Activated T-helper 2 cell treated with anti-CD3 and anti-CD28 coated beads, Interferon-gamma antibody, Interleukin-2, Interleukin-4, amounts not matched to agents 10 μg/mL and 5 μg/mL and 100 μg/mL, durations not matched to agents 14 hours and 24 hours and 36 hours (primary cell): ENCODE results near the gene NPPB. TPM values are rescaled to one million over a fixed set of nuclear protein-coding genes. Genes with fewer than 3 reads are reported as not detected.

Experiments used
- DNase-seq: peaks from one replicate; pipeline ENCODE4 v3.0.0; 2021; ENCODE audit warnings: low spot score
- H3K27ac Mint-ChIP-seq: one replicate; pipeline ENCODE4 v1.8.0; 2021; ENCODE audit warnings: mixed read lengths
- H3K27me3 Mint-ChIP-seq: one replicate; pipeline ENCODE4 v1.8.0; 2021; ENCODE audit warnings: low read depth, mixed read lengths
- H3K36me3 Mint-ChIP-seq: one replicate; pipeline ENCODE4 v1.8.0; 2021; ENCODE audit warnings: low read depth, mixed read lengths
- H3K4me1 Mint-ChIP-seq: one replicate; pipeline ENCODE4 v1.8.0; 2021; ENCODE audit warnings: low read depth, mixed read lengths
- H3K4me3 Mint-ChIP-seq: one replicate; pipeline ENCODE4 v1.8.0; 2021; ENCODE audit warnings: low read depth, mild to moderate bottlenecking, moderate library complexity, mixed read lengths
- H3K9me3 Mint-ChIP-seq: one replicate; pipeline ENCODE4 v1.8.0; 2021; ENCODE audit warnings: mixed read lengths
- intact Hi-C: fragments of 100-400 bp; cut with micrococcal nuclease; formaldehyde crosslinking; loops from one replicate; pipeline ENCODE4 v1.15.1; 2023
- total RNA-seq: library from RNA; stranded (reverse); gene quantifications from 2 replicates; pipeline ENCODE4 v1.2.3, GENCODE V29; 2022

The NPPB gene
- total RNA-seq, 1 donor from 2014 or later = not detected

DNA sequence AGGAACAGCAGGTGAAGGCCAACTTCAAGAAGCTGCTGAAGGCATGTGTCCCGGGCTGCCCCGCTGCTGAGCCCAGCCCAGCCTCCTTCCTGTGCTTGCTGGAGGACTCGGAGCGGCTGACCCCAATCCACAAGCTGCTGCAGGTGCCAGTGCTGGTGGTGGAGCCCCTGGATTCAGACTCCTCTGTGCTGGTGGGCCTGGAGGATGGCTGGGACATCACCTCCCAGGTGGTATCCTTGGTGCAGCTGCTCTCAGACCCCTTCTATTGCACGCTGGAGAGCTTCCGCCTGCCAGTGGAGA, 20.1 kb upstream of the NPPB start:
- H3K27ac Mint-ChIP-seq = no peak overlapping the region
- no peaks in the 10 kb centered on the region for H3K27me3 Mint-ChIP-seq
- H3K36me3 Mint-ChIP-seq = no peaks in the 10 kb centered on the region
- intact Hi-C loops = no loop called here
- no peaks in the 10 kb centered on the region for H3K4me1 Mint-ChIP-seq
- DNase-seq = no peak
- H3K9me3 Mint-ChIP-seq = no peaks in the 10 kb centered on the region
- H3K4me3 Mint-ChIP-seq = no peak overlapping the region

DNA sequence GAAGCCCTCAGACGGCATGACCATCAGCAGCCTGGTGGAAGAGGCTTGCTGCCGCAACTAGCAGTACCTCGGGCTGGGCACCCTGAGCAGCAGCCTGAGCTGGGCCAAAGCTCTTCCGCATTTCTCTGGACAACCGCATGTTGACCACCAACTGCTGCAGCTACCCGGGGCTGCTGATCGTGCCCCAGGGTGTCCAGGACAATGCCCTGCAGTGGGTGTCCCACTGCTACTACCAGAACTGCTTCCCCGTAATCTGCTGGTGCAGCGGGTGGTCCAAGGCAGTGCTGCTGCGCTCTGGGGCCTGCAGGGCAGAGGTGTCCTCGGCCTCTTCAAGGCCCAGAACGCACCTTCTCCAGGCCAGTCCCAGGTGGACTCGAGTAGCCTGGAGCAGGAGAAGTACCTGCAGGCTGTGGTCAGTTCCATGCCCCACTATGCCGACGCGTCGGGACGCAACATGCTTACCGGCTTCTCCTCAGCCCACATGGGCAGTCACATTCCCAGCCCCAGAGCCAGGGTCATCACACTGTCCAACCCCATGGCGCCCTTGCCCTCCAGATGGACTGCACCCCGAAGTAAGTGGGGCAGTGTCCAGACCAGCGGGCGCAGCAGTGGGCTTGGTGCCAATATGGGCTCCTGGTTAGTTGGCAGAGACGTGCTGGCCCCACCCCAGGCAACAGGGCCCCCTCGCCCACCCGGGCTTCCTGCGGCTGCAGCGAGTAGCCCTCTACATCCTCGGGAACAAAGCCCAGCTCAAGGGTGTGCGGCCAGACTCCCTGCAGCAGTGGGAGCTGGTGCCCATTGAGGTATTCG, 19.5 kb upstream of the NPPB start:
- no peak for DNase-seq
- Mint-ChIP-seq H3K27me3 (no peaks in the 10 kb centered on the region), H3K27ac (no peak overlapping the region), H3K4me1 (no peaks in the 10 kb centered on the region), H3K9me3 (no peaks in the 10 kb centered on the region), H3K36me3 (no peaks in the 10 kb centered on the region), H3K4me3 (no peak overlapping the region)
- intact Hi-C loops = no loop called here

DNA sequence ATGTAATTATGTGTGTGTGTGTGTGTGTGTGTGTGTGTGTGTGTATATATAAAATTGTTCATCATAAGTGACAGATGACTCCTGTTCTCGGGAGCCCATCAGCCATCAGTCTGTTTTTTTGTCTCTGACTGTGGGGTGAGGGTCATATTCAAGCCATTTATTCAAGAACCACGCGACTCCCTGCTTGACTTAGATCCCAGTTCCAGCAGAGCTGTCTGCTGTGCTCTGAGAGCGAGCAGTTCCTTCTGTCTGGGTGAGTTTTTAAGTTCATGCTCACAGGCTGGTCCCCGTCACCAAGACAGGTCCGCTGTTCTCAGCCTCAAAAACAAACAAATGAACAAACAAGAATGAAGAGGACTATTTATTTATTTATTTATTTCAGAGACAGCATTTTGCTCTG, 18.3 kb upstream of the NPPB start:
- Mint-ChIP-seq H3K36me3 (no peaks in the 10 kb centered on the region), H3K27me3 (peaks cover 3% of the 10 kb centered on the region), H3K4me3 (no peak overlapping the region), H3K4me1 (no peaks in the 10 kb centered on the region), H3K27ac (no peak overlapping the region), H3K9me3 (no peaks in the 10 kb centered on the region)
- no peak for DNase-seq
- intact Hi-C loops = no loop called here

DNA sequence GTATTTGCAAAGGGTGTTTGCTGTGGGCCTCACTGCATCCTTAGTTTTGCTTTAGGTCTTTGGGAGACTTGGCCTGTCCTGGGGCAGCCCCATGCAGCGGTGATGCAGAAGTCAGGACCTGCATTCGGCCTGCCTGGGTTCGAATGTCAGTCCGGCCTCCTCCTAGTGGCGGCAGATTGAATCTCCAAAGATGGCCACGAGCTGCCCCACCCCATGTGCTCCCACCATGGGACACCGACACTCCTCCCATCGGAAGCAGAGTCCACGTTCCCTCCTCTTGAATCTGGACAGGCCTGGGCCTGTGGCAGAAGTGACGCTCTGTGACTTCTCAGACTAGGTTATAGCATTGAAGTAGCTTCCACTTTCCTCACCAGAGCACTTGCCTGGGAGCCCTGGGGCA, 16.3 kb upstream of the NPPB start:
- Mint-ChIP-seq H3K27me3 (peaks cover 6% of the 10 kb centered on the region), H3K4me1 (no peaks in the 10 kb centered on the region), H3K27ac (no peak overlapping the region), H3K36me3 (no peaks in the 10 kb centered on the region), H3K9me3 (no peaks in the 10 kb centered on the region), H3K4me3 (no peak overlapping the region)
- intact Hi-C loops = no loop called here
- DNase-seq = no peak

DNA sequence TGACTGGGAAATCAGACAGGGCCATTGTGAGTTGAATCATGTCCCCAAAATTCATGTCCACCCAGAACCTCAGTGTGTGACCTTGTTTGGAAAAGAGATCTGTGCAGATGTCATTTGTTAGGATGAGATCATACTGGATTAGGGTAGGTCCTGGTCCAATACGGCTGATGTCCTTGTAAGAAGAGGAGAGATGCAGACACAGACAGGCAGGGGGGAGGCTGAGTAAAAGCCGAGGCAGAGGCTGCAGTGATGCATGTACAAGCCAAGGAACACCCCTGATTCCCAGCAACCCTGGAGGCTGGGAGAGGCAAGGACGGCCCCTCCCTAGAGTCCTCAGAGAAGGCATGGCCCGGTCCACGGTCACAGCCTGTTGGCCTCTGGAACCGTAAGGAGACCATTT, 15.9 kb upstream of the NPPB start:
- no peaks in the 10 kb centered on the region for H3K9me3 Mint-ChIP-seq
- H3K36me3 Mint-ChIP-seq = no peaks in the 10 kb centered on the region
- H3K4me1 Mint-ChIP-seq = no peaks in the 10 kb centered on the region
- no peak overlapping the region for H3K4me3 Mint-ChIP-seq
- DNase-seq = no peak
- no peak overlapping the region for H3K27ac Mint-ChIP-seq
- H3K27me3 Mint-ChIP-seq = peaks cover 6% of the 10 kb centered on the region
- intact Hi-C loops = no loop called here

DNA sequence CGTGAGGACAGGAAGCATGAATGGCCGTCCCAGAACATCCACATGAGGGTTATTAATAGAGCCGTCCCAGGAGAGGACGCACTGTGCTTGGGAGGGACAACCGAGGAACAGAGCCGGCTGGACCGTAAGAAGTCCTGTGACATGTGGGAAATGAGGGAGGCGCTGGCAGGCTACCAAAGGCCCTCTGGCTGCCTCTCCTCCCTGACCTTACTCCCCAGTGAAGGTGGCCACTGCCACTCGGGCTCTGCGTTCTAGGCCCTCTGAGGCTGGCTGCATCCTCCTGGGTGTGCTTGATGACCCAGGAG, 15.5 kb upstream of the NPPB start:
- intact Hi-C loops = no loop called here
- H3K27me3 Mint-ChIP-seq = peaks cover 8% of the 10 kb centered on the region

DNA sequence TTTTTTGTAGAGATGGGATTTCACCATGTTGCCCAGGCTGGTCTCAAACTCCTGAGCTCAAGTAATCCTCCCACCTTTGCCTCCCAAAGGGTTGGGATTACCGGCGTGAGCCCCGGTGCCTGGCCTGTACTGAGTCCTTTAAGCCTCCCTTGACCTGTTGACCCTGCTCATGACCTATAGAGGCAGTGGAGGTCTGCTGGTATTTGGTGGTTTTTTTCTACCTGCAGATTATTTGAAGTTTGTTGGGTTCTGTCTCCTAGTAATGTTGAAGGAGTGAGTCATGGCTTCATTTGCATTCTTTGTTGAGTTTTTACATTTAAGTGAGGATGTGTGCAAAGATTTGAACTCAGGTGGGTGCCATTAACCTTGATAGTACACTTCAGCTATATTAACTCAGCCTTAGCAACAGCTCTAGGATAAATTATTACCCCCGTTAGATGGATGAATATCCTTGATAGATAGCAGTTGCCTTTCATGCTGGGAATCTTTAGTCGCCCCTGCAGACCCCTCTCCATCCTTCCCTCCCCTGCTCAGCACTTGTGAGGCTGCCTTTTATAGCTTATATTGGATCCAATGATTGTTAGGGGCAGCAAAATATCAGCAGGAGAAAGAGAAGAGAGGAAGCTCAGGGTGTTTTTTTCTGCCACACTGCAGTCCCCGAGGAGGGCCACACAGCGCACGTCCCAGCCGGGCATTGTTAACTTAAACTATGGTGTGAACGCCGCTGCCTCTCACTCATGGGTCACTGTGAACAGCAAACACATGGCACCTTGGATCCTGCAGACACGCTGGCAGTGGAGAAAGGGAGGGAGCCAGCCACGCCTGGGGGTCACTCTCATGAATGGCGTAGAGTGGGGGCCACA, 14.9 kb upstream of the NPPB start:
- Mint-ChIP-seq H3K27me3 (peaks cover 8% of the 10 kb centered on the region), H3K27ac (no peak overlapping the region), H3K4me1 (no peaks in the 10 kb centered on the region), H3K36me3 (no peaks in the 10 kb centered on the region), H3K9me3 (no peaks in the 10 kb centered on the region), H3K4me3 (no peak overlapping the region)
- no peak for DNase-seq
- intact Hi-C loops = no loop called here

More for the DNA sequence above, 15.5 kb upstream of the NPPB start:
- H3K9me3 Mint-ChIP-seq = no peaks in the 10 kb centered on the region
- DNase-seq = no peak
- no peak overlapping the region for H3K4me3 Mint-ChIP-seq
- H3K4me1 Mint-ChIP-seq = no peaks in the 10 kb centered on the region
- no peak overlapping the region for H3K27ac Mint-ChIP-seq
- no peaks in the 10 kb centered on the region for H3K36me3 Mint-ChIP-seq

DNA sequence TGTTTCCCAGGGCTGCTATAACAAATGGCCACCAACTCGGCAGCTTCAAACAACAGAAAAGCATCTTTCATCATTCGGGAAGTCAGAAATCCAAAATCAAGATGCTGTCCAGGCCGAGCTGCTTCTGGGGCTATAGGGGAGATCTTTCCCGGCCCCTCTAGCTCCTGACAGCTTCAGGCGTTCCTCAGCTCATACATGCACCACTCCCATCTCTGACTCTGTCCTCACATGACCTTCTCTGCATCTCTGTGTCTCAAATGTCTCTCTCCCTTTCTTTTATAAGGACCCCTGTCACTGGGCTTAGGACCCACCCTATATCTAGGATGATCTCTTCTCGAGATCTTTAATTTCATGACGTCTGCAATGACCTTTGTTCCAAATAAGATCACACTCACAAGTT, 13.8 kb upstream of the NPPB start:
- Mint-ChIP-seq H3K4me3 (no peak overlapping the region), H3K27ac (no peak overlapping the region), H3K36me3 (no peaks in the 10 kb centered on the region), H3K9me3 (no peaks in the 10 kb centered on the region), H3K27me3 (peaks cover 8% of the 10 kb centered on the region), H3K4me1 (no peaks in the 10 kb centered on the region)
- DNase-seq = no peak
- intact Hi-C loops = no loop called here

DNA sequence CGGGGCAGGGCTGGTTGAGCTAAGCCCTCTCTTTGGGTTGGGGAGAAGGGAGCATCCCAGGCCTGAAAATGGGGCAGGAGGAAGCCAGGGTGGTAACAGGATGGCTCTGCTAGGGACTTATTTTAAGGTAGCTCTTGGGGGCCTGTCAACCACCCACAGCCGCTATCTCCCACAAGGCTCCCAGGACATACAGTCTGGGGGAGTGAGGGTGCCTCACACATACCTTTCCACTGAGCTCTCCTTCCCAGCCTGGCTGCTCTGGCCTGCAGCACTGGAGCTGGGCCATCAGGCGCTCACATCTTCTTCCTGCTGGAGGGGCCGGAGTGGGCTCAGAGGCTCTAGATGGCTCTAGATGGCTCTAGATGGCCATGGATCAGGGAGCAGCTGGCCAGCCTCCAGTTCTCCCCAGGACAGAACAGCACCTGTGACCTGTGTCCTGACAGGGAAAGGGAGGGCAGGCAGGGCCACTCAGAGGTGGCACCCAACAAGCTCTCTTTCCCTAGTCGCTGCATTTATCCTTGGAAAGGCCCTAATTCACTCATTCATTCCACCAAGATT, 11.0 kb upstream of the NPPB start:
- Mint-ChIP-seq H3K4me1 (no peaks in the 10 kb centered on the region), H3K4me3 (no peak overlapping the region), H3K9me3 (no peaks in the 10 kb centered on the region), H3K27ac (no peak overlapping the region), H3K27me3 (peaks cover 8% of the 10 kb centered on the region), H3K36me3 (no peaks in the 10 kb centered on the region)
- no peak for DNase-seq
- intact Hi-C loops = no loop called here

DNA sequence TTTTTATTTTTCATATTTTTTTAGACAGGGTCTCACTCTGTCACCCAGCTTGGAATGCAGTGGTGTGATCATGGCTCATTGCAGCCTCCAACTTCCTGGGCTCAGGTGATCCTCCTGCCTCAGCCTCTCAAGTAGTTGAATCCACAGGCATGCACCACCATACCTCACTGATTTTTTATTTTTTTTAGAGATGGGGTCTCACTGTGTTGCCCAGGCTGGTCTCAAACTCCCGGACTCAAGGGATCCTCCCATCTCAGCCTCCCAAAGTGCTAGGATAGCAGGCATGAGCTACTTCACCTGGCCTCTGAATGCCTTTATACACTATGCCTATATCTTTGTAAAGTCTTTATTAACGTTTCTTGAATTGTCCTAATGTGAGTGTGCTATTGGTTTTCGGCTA, 10.4 kb upstream of the NPPB start:
- no peaks in the 10 kb centered on the region for H3K4me1 Mint-ChIP-seq
- no peaks in the 10 kb centered on the region for H3K36me3 Mint-ChIP-seq
- H3K27ac Mint-ChIP-seq = no peak overlapping the region
- intact Hi-C loops = no loop called here
- no peak overlapping the region for H3K4me3 Mint-ChIP-seq
- H3K27me3 Mint-ChIP-seq = peaks cover 8% of the 10 kb centered on the region
- H3K9me3 Mint-ChIP-seq = no peaks in the 10 kb centered on the region
- no peak for DNase-seq

DNA sequence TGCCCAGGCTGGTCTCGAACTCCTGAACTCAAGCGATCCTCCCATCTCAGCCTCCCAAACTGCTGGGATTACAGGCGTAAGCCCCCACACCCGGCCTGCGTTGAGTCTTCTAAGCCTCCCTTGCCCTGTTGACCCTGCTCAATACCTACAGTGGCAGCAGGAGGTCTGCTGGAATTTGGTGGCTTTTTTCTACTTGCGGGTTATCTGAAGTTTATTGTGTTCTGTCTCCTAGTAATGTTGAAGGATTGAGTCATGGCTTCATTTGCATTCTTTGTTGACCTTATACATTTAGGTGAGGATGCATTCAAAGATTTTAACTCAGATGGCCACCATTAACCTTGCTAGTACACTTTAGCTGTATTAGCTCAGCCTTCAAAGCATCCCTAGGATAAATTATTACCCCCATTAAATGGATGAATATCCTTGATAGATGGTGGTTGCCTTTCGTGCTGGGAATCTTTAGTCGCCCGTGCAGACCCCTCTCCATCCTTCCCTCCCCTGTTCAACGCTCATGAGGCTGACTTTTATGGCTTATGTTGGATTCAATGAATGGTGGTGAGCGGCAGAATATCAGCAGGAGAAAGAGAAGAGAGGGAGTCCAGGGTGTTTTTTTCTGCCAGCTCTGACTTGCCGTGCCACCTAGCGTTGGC, 9.7 kb upstream of the NPPB start:
- no peaks in the 10 kb centered on the region for H3K4me1 Mint-ChIP-seq
- no peak for DNase-seq
- H3K36me3 Mint-ChIP-seq = no peaks in the 10 kb centered on the region
- H3K27me3 Mint-ChIP-seq = peaks cover 8% of the 10 kb centered on the region
- H3K27ac Mint-ChIP-seq = no peak overlapping the region
- no peaks in the 10 kb centered on the region for H3K9me3 Mint-ChIP-seq
- intact Hi-C loops = no loop called here
- no peak overlapping the region for H3K4me3 Mint-ChIP-seq

DNA sequence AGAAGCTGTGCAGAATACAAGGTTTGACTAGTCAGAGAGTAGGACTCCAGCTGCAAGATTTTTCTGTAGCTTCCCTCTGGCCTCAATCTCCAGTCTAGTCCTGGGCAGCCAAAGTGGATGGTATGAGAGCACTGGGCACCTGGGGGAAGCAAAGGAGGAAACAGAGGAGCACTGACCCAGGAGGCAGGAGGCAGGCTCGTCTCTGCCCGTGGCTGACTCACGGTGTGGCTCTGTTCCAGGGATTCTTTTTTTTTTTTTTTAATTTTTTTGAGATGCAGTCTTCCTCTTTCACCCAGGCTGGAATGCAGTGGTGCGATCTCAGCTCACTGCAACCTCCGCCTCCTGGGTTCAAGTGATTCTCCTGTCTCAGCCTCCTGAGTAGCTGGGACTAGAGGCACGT, 4.1 kb upstream of the NPPB start:
- Mint-ChIP-seq H3K27me3 (peaks cover 25% of the 10 kb centered on the region), H3K4me1 (no peaks in the 10 kb centered on the region), H3K9me3 (no peaks in the 10 kb centered on the region), H3K27ac (no peak overlapping the region), H3K4me3 (no peak overlapping the region), H3K36me3 (no peaks in the 10 kb centered on the region)
- intact Hi-C loops = no loop called here
- no peak for DNase-seq

DNA sequence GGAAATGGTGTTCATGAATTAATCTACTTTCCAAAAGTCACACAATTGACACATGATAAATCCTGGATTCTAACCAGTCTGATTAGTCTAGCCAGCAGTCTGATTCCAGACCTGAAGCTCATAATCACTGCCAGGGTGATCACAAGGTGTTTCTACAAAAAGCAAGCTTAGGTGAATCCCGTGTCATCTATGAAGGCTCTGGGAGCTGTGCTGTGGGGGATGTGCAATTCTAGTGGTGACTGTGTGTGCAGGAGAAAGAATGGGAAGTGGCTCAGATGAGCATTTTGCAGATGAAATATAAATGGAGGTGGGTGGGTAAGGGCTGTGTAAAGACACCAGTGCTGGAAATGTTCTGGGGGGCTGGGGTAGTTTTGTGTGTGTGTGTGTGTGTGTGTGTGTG, 1.8 kb upstream of the NPPB start:
- Mint-ChIP-seq H3K27me3 (peaks cover 32% of the 10 kb centered on the region), H3K4me3 (no peak overlapping the region), H3K36me3 (no peaks in the 10 kb centered on the region), H3K27ac (no peak overlapping the region), H3K4me1 (no peaks in the 10 kb centered on the region), H3K9me3 (no peaks in the 10 kb centered on the region)
- intact Hi-C loops = no loop called here
- no peak for DNase-seq
